Esophagus (tissue), 2 donors: Measurements from ENCODE around the gene OR2B2. TPM values are rescaled to one million over a fixed set of nuclear protein-coding genes. Genes with fewer than 3 reads are reported as not detected.
"Not testable (repeated sequence)": the region's sequence is repeated elsewhere in the genome, so short reads cannot be mapped to it uniquely, and the experiment has no call there.

Experiments used
- H3K27ac ChIP-seq, 2 donors: one replicate each; pipeline ENCODE4 v1.5.1; 2013; ENCODE audit warnings: low read depth in 2 of 2, mild to moderate bottlenecking in 2 of 2, inconsistent platforms in 1 of 2, low read length in 1 of 2, moderate library complexity in 1 of 2
- H3K27me3 ChIP-seq, 2 donors: one replicate each; pipeline ENCODE4 v1.6.1; 2013; ENCODE audit warnings: low read length in 2 of 2, control low read depth in 1 of 2, mild to moderate bottlenecking in 1 of 2; ENCODE audit not compliant: insufficient read depth in 2 of 2, control insufficient read depth in 1 of 2
- H3K36me3 ChIP-seq, 2 donors: one replicate each; pipeline ENCODE4 v1.6.1; 2013; ENCODE audit warnings: low read length in 1 of 2; ENCODE audit not compliant: control insufficient read depth in 2 of 2, insufficient read depth in 2 of 2
- H3K4me1 ChIP-seq, 2 donors: one replicate each; pipeline ENCODE4 v1.6.1; 2013; ENCODE audit warnings: low read length in 1 of 2; ENCODE audit not compliant: control insufficient read depth in 2 of 2, insufficient read depth in 2 of 2
- H3K4me3 ChIP-seq, 2 donors: one replicate each; pipeline ENCODE4 v1.5.1; 2013; ENCODE audit warnings: low read length in 2 of 2, mild to moderate bottlenecking in 2 of 2, low read depth in 1 of 2, moderate library complexity in 1 of 2
- H3K9me3 ChIP-seq, 2 donors: one replicate each; pipeline ENCODE4 v1.6.1; 2013; ENCODE audit warnings: mild to moderate bottlenecking in 2 of 2, low read depth in 1 of 2, low read length in 1 of 2, moderate library complexity in 1 of 2; ENCODE audit not compliant: control insufficient read depth in 2 of 2, insufficient read depth in 1 of 2
- WGBS, 2 donors: extraction: QIAGEN DNeasy Blood & Tissue Kit; methylation state at CpG; one replicate each; pipeline ENCODE4 v1.1.7; 2013; 5-methylcytosine and 5-hydroxymethylcytosine counted together
- polyA plus RNA-seq, 2 donors: library from polyadenylated mRNA; stranded (reverse); fragments of 200-250 nt; gene quantifications; one replicate each; pipeline ENCODE4 v1.2.3, GENCODE V29; 2013
- donor health status: healthy with polysubstance abuse.
- donor health status: Bipolar disorder and iron deficiency.

Gene OR2B2
- polyA plus RNA-seq, 2 donors: not detected

DNA sequence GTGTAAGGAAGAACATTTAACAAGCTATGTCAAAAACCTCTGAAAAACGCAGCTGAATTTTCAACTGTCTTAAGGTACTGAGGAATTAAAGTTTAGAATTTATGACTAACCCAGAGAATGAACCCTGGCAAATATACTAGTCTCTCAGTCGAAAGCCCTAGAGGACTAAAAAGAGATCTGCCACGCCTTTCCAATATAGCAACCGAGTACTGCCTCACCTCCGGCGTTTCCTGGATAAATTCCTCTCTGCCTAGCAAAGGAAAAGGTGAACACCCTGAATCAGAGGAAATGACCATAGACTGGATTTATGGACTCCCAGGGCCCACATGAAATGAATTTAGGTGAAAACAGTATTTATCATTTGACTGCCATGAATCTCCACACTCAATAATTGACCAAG is 12.0 kb upstream of the OR2B2 start:
- H3K9me3 ChIP-seq: peaks cover 0 to 2% of the 10 kb centered on the region in 2 donors
- WGBS, 2 donors: 64 to 68% methylated on average over 6 of the region's 6 CpGs
- H3K27me3 ChIP-seq: no peaks in the 10 kb centered on the region
- H3K4me3 ChIP-seq: no peak overlapping the region
- no peaks in the 10 kb centered on the region for H3K36me3 ChIP-seq
- H3K27ac ChIP-seq: no peak overlapping the region
- H3K4me1 ChIP-seq: no peaks in the 10 kb centered on the region

- Histone ChIP-seq H3K4me3 (no peak overlapping the region), H3K27ac (no peak overlapping the region), H3K27me3 (no peaks in the 10 kb centered on the region), H3K4me1 (no peaks in the 10 kb centered on the region), H3K9me3 (no peaks in the 10 kb centered on the region), H3K36me3 (no peaks in the 10 kb centered on the region)
Observed at GRCh38 chr6:27922949-27923348, 10.8 kb upstream of the OR2B2 start.

- 37 to 47% methylated on average over 1 of the region's 1 CpG for WGBS, 2 donors
- H3K27ac ChIP-seq: no peak overlapping the region
- no peak overlapping the region for H3K4me3 ChIP-seq
- no peaks in the 10 kb centered on the region for H3K4me1 ChIP-seq
- no peaks in the 10 kb centered on the region for H3K9me3 ChIP-seq
- no peaks in the 10 kb centered on the region for H3K36me3 ChIP-seq
- H3K27me3 ChIP-seq: no peaks in the 10 kb centered on the region
Observed at GRCh38 chr6:27908017-27908416, 4.2 kb downstream of the OR2B2 start.

DNA sequence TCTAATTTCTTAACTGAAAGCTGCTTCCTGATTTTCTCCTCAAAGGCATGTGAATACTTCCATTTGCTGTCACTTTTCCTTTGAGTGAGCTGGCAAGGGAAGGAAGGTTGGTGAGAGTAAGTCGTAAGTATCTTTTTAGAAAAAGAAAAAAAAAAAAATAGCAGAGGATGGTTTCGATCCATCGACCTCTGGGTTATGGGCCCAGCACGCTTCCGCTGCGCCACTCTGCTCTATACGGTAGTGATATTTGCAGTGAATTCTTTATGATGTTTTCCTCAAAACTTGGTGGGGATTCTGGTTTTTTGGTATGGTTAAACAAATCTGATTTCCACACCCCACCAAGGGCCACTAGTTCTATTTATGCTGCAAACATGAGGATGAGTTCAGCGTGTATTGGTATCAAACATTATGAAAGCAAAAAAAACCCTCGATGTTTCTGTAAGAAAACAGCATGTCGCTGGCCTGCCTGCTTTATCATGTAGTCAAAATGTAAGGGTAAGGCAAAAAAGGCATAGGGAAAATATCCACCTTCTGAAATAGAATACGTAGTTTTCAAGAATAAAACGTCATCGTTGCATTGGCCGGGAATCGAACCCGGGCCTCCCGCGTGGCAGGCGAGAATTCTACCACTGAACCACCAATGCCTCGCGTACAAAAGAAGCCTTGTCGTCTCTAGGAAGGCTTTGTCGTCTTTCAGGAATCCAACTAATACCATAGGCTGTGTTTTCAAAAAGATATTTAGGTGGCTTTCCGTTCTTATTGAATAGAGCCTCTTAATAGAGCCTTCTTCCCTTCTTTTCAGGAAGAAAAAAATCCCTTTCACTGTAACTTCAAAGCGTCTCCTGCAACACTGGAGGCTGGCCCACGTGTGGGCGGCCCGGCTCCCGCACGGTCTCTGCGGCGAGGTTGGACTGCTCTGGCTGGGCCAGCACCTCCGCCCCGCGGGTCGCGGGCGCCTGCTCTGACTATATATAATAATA is 9.6 kb downstream of the OR2B2 start:
- Histone ChIP-seq H3K9me3 (no peaks in the 10 kb centered on the region), H3K4me1 (no peaks in the 10 kb centered on the region), H3K27ac (peak overlapping the region; percentile 52 to 65), H3K4me3 (peak overlapping the region; percentile 57 to 82), H3K27me3 (no peaks in the 10 kb centered on the region), H3K36me3 (no peaks in the 10 kb centered on the region)
- 1 to 3% methylated on average over 38 of the region's 38 CpGs for WGBS, 2 donors

DNA sequence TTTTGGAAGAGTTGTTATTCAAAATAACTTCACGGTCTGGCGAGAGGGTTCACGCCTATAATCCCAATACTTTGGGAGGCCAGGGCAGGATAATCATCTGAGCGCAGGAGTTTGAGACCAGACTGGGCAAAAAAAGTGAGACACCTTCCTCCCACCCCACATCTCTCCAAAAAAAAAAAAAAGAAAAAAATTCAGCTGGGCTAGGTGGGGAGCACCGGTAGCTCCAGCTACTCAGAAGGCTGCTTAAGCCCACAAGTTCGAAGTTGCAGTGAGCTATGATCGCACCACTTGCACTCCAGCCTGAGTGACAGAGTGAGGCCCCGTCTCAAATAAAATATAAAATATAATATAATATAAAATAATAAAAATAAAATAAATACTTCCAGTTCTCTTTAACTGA is 10.4 kb downstream of the OR2B2 start:
- 73 to 86% methylated on average over 8 of the region's 8 CpGs for WGBS, 2 donors
- Histone ChIP-seq H3K36me3 (no peaks in the 10 kb centered on the region), H3K9me3 (no peaks in the 10 kb centered on the region), H3K27ac (no peak overlapping the region), H3K4me3 (no peak overlapping the region), H3K27me3 (no peaks in the 10 kb centered on the region), H3K4me1 (no peaks in the 10 kb centered on the region)

- 77 to 86% methylated on average over 7 of the region's 7 CpGs for WGBS, 2 donors
- not testable (repeated sequence) for H3K27me3 ChIP-seq, H3K4me3 ChIP-seq, H3K4me1 ChIP-seq, H3K36me3 ChIP-seq, H3K27ac ChIP-seq, H3K9me3 ChIP-seq
Observed at GRCh38 chr6:27900197-27900596, 12.0 kb downstream of the OR2B2 start.

DNA sequence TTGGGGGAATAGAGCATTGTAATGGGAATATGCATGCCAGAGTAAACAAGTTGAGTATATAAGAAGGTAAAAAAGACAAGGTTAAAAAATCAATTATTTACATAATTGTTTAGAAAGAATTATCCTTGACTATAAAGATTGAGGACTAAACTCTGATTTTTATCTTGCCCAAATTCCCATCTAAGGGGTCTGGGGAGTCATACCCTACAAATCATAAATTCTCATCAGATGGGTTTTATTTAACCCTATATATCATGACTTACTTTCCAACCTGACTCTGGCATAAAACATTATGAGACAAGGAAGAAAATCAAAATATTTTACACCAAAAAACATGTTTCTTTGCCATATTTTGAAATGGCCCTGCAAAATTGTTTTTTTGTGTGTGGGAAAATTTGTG is 12.7 kb downstream of the OR2B2 start:
- Histone ChIP-seq H3K36me3 (no peaks in the 10 kb centered on the region), H3K4me3 (no peak overlapping the region), H3K9me3 (no peaks in the 10 kb centered on the region), H3K4me1 (no peaks in the 10 kb centered on the region), H3K27ac (no peak overlapping the region), H3K27me3 (no peaks in the 10 kb centered on the region)

DNA sequence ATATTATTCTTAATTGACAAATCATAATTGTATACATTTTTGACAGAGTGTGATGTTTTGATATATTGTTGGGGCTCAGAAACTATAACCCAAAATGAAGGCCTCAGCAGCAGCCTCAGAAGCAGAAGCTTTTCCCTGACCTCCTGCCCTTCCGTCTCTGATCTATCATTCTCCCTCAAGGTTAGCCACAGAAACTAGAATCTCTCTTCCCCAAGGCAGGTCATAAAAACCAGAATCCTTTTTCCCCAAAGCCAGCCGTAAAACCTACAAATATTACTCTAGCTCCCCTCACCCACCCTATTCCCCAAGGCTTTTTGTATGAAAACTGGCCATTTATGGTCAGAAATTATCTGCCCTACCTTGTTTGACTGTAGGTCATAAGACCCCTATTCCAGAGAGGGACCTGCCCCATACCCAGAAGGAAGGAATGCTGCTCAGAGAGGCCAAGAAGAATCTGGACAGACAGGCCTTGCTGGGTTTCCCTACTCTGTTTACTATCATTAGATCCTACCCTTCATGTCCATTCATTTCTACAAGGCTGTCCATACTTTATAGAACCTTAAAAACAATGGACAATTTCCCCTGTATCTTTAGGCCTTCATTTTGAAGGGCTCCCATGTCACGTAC is 14.5 kb downstream of the OR2B2 start:
- WGBS, 2 donors: 90 to 91% methylated on average over 3 of the region's 3 CpGs
- H3K9me3 ChIP-seq: no peaks in the 10 kb centered on the region
- no peaks in the 10 kb centered on the region for H3K27me3 ChIP-seq
- no peaks in the 10 kb centered on the region for H3K4me1 ChIP-seq
- no peaks in the 10 kb centered on the region for H3K36me3 ChIP-seq
- no peak overlapping the region for H3K27ac ChIP-seq
- H3K4me3 ChIP-seq: no peak overlapping the region

DNA sequence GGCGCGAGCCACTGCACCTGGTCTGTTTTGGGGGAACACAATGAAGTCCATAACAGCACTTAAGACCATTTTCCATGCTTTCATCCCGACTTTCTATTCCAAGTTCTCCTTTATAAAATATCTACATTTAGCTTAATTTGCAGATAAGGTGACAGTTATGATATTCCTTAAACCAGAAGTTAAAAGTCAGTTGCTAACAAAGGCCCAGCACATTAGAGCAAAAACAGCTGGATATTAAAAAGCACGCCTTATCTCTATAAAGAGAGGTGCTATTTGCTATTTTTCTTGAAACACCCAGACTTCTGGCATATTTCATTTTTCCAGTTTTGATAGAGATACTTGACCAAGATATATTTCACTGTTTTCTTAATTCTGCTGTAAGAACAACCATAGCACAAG is 15.8 kb downstream of the OR2B2 start:
- 90 to 91% methylated on average over 4 of the region's 4 CpGs for WGBS, 2 donors
- H3K27ac ChIP-seq: no peak overlapping the region

More for the DNA sequence above, 15.8 kb downstream of the OR2B2 start:
- Histone ChIP-seq H3K4me1 (no peaks in the 10 kb centered on the region), H3K9me3 (no peaks in the 10 kb centered on the region), H3K36me3 (no peaks in the 10 kb centered on the region), H3K4me3 (no peak overlapping the region), H3K27me3 (no peaks in the 10 kb centered on the region)
